ENCODE results near the gene ANKRD12.

ANKRD12 gene

DNA sequence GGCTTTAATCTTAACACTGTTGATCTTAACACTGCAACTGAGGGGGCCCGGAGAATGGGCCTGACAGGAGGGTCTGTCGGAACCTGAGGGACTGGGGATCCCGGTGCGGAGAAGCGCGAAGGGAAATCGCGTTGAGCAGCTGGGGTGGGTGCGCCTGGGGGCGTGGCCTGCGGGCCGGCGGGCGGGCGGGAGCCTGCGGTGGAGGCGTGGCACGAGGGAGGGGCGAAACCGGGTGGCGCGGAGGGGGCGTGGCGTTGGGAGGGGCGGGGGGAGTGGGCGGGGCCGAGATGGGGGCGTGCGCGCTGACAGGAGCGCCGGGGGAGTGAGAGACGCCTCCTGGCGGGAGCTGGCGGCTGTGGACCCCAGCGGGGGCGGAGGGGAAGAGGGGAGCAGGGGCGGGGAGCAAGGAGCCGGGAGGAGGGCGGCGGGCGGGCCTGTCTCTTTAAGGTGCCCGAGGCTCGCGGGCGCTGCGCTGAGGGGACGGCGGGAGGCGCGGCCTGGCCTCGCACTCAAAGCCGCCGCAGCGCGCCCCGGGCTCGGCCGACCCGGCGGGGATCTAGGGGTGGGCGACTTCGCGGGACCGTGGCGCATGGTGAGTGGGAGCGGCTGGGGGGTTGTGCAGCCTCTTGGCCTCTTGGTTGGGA, 197.9 kb downstream of the ANKRD12 start, which contains the start of gene TWSG1:
Gene TWSG1 (plus strand): TSS at position 445 of the 644 bp plus-strand sequence. CDS start 2,457 bp downstream, outside the sequence.
- in situ Hi-C loops (cut with HindIII; ENCODE audit: low sequenced_read_pairs), result no loop called here

DNA sequence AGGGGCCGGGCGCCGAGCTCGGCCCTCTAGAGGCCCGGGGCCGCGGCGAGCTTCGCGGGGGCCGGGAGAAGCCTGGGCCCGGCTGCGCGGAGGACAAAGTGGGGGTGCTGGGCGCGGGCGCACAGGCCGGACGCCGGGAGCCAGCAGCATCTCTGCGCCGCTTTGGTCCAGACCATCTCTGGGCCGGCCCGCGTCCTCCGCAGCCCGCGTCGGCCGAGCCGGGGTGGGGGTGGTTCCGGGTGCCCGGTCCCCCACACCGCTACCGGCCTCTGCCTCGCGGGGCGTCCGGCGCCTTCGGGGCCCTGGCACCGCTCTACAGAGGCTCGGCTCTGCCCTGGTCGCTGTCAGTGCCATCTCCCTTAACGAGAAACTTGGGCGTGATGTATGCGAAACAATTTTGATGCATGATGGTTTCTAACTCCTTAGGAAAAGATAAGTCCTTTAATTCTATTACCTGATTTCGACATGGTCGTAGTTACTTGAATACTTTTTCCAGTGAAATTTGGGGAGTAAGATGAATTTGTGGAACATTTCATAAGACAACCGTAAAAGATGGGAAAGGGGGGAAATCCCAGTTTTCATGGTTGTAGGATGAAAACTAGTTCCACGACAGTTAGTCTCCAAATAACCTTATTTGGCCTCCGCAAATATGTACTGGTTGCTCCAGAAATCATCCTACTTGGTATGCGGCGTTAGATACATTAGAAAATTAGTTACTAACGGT, 198.6 kb downstream of the ANKRD12 start:
- in situ Hi-C loops (cut with HindIII; ENCODE audit: low sequenced_read_pairs), result no loop called here
